Measurements from ENCODE around the gene CADPS. TPM values are rescaled to one million over a fixed set of nuclear protein-coding genes. Genes with fewer than 3 reads are reported as not detected.

The CADPS gene
- total RNA-seq, 1 experiment from 2014 or later = not detected

- no peak for DNase-seq (ENCODE audit: low spot score)
- in situ Hi-C loops (cut with HindIII; ENCODE audit: low sequenced_read_pairs) = no loop called here
Measured at GRCh38 chr3:62710751-62711150, 164.5 kb downstream of the CADPS start.

GRCh38 chr3:62708638-62709373 lies 166.4 kb downstream of the CADPS start:
- DNase-seq (ENCODE audit: low spot score) = no peak

GRCh38 chr3:62705721-62706120 lies 169.5 kb downstream of the CADPS start:
- in situ Hi-C loops (cut with HindIII; ENCODE audit: low sequenced_read_pairs) = no loop called here
- DNase-seq (ENCODE audit: low spot score) = no peak

More at GRCh38 chr3:62708638-62709373, 166.4 kb downstream of the CADPS start:
- in situ Hi-C loops (cut with HindIII; ENCODE audit: low sequenced_read_pairs) = no loop called here

GRCh38 chr3:62703451-62704167 lies 171.6 kb downstream of the CADPS start:
- in situ Hi-C loops (cut with HindIII; ENCODE audit: low sequenced_read_pairs) = no loop called here
- DNase-seq (ENCODE audit: low spot score) = peak; percentile 39

- in situ Hi-C loops (cut with HindIII; ENCODE audit: low sequenced_read_pairs) = no loop called here
- DNase-seq (ENCODE audit: low spot score) = no peak
Measured at GRCh38 chr3:62700357-62700756, 174.9 kb downstream of the CADPS start.

GRCh38 chr3:62699728-62700127 lies 175.5 kb downstream of the CADPS start:
- in situ Hi-C loops (cut with HindIII; ENCODE audit: low sequenced_read_pairs) = no loop called here
- no peak for DNase-seq (ENCODE audit: low spot score)

GRCh38 chr3:62696011-62696410 lies 179.2 kb downstream of the CADPS start:
- in situ Hi-C loops (cut with HindIII; ENCODE audit: low sequenced_read_pairs) = no loop called here
- peak; percentile 68 for DNase-seq (ENCODE audit: low spot score)

- in situ Hi-C loops (cut with HindIII; ENCODE audit: low sequenced_read_pairs) = no loop called here
- no peak for DNase-seq (ENCODE audit: low spot score)
Measured at GRCh38 chr3:62688812-62689211, 186.4 kb downstream of the CADPS start.

GRCh38 chr3:62688050-62688449 lies 187.2 kb downstream of the CADPS start:
- in situ Hi-C loops (cut with HindIII; ENCODE audit: low sequenced_read_pairs) = no loop called here
- no peak for DNase-seq (ENCODE audit: low spot score)

GRCh38 chr3:62686503-62687294 lies 188.5 kb downstream of the CADPS start:
- no peak for DNase-seq (ENCODE audit: low spot score)
- in situ Hi-C loops (cut with HindIII; ENCODE audit: low sequenced_read_pairs) = no loop called here

GRCh38 chr3:62682826-62683225 lies 192.4 kb downstream of the CADPS start:
- in situ Hi-C loops (cut with HindIII; ENCODE audit: low sequenced_read_pairs) = no loop called here
- DNase-seq (ENCODE audit: low spot score) = no peak

- DNase-seq (ENCODE audit: low spot score) = no peak
- in situ Hi-C loops (cut with HindIII; ENCODE audit: low sequenced_read_pairs) = no loop called here
Measured at GRCh38 chr3:62679988-62680387, 195.2 kb downstream of the CADPS start.

GRCh38 chr3:62678841-62679240 lies 196.4 kb downstream of the CADPS start:
- DNase-seq (ENCODE audit: low spot score) = no peak
- in situ Hi-C loops (cut with HindIII; ENCODE audit: low sequenced_read_pairs) = no loop called here

GRCh38 chr3:62677926-62678325 lies 197.3 kb downstream of the CADPS start:
- DNase-seq (ENCODE audit: low spot score) = no peak
- in situ Hi-C loops (cut with HindIII; ENCODE audit: low sequenced_read_pairs) = no loop called here

- in situ Hi-C loops (cut with HindIII; ENCODE audit: low sequenced_read_pairs) = no loop called here
- no peak for DNase-seq (ENCODE audit: low spot score)
Measured at GRCh38 chr3:62676689-62677271, 198.4 kb downstream of the CADPS start.

GRCh38 chr3:62675492-62675891 lies 199.7 kb downstream of the CADPS start:
- in situ Hi-C loops (cut with HindIII; ENCODE audit: low sequenced_read_pairs) = no loop called here
- no peak for DNase-seq (ENCODE audit: low spot score)

GRCh38 chr3:62672988-62673313 lies 202.3 kb downstream of the CADPS start:
- in situ Hi-C loops (cut with HindIII; ENCODE audit: low sequenced_read_pairs) = no loop called here
- no peak for DNase-seq (ENCODE audit: low spot score)

- no peak for DNase-seq (ENCODE audit: low spot score)
- in situ Hi-C loops (cut with HindIII; ENCODE audit: low sequenced_read_pairs) = no loop called here
Measured at GRCh38 chr3:62672270-62672987, 202.8 kb downstream of the CADPS start.

GRCh38 chr3:62670351-62670750 lies 204.9 kb downstream of the CADPS start:
- in situ Hi-C loops (cut with HindIII; ENCODE audit: low sequenced_read_pairs) = no loop called here
- no peak for DNase-seq (ENCODE audit: low spot score)

Data from G401 (cell line).